GM13976 (cell line): ENCODE data around the gene ZNF225.

ENCODE experiments used
- DNase-seq: peaks from one replicate; pipeline ENCODE4 v3.0.0; 2012; ENCODE audit warnings: low spot score
- CTCF ChIP-seq: IDR thresholded peaks from 2 replicates; pipeline ENCODE4 v1.5.1; 2012; ENCODE audit warnings: borderline replicate concordance, mild to moderate bottlenecking; ENCODE audit not compliant: insufficient read depth; ENCODE audit errors: extremely low read depth, missing control alignments, control extremely low read depth
- in situ Hi-C: fragments of 300-500 bp; cut with MboI; formaldehyde crosslinking; loops from one replicate; pipeline ENCODE4 v1.12.0; 2022; ENCODE audit warnings: low sequenced_read_pairs, mixed read lengths, inconsistent platforms; ENCODE audit not compliant: unreplicated experiment

Gene ZNF225

GRCh38 chr19:44182145-44182544 lies 68.9 kb downstream of the ZNF225 start:
- no peak for DNase-seq
- in situ Hi-C loops, result no loop called here
- TF ChIP-seq CTCF, result no peak
